HEK293 (cell line): ENCODE results near the gene PLLP.

Source experiments
- CTCF ChIP-seq: fragments of 450-650 bp; formaldehyde crosslinking; IDR thresholded peaks from 2 replicates; pipeline ENCODE4 v1.5.1; 2016; ENCODE audit warnings: missing biosample characterization, missing genetic modification characterization
- HOXC10 ChIP-seq: sonication (generic); formaldehyde crosslinking; IDR thresholded peaks from 2 replicates; pipeline ENCODE4 v1.8.1; 2023; ENCODE audit warnings: mild to moderate bottlenecking, missing genetic modification reagents
- SETDB1 ChIP-seq: IDR thresholded peaks from one replicate; pipeline ENCODE4 v1.6.1; 2017; ENCODE audit warnings: mild to moderate bottlenecking, low read length, moderate library complexity, mixed read lengths; ENCODE audit not compliant: insufficient read length
- ZBTB26 ChIP-seq: fragments of 450-650 bp; formaldehyde crosslinking; optimal IDR thresholded peaks from 2 replicates; pipeline ENCODE3; 2016; ENCODE audit warnings: missing biosample characterization, mild to moderate bottlenecking, missing genetic modification characterization
- ZNF248 ChIP-seq: fragments of 450-650 bp; formaldehyde crosslinking; IDR thresholded peaks from 2 replicates; pipeline ENCODE4 v1.5.1; 2017; ENCODE audit warnings: missing biosample characterization, missing genetic modification characterization
- ZNF335 ChIP-seq: fragments of 450-650 bp; formaldehyde crosslinking; conservative IDR thresholded peaks from 2 replicates; pipeline ENCODE4 v1.5.1; 2016; ENCODE audit warnings: missing biosample characterization, missing genetic modification characterization
- ZNF501 ChIP-seq: fragments of 450-650 bp; formaldehyde crosslinking; IDR thresholded peaks from 2 replicates; pipeline ENCODE4 v1.5.1; 2016; ENCODE audit warnings: missing biosample characterization, missing genetic modification characterization
- ZNF701 ChIP-seq: fragments of 450-650 bp; formaldehyde crosslinking; IDR thresholded peaks from 2 replicates; pipeline ENCODE4 v1.5.1; 2016; ENCODE audit warnings: missing biosample characterization, missing genetic modification characterization
- ZSCAN5A ChIP-seq: fragments of 450-650 bp; formaldehyde crosslinking; IDR thresholded peaks from 2 replicates; pipeline ENCODE4 v1.5.1; 2016; ENCODE audit warnings: missing biosample characterization, missing genetic modification characterization
- TF ChIP-seq, protein P1 (sequence below): fragments of 450-650 bp; formaldehyde crosslinking; IDR thresholded peaks from 2 replicates; pipeline ENCODE4 v1.5.1; 2016; ENCODE audit warnings: missing biosample characterization, missing genetic modification characterization
- TF ChIP-seq, protein P2 (sequence below): fragments of 450-650 bp; formaldehyde crosslinking; IDR thresholded peaks from 2 replicates; pipeline ENCODE4 v1.5.1; 2016; ENCODE audit warnings: missing biosample characterization, missing genetic modification characterization

DNA sequence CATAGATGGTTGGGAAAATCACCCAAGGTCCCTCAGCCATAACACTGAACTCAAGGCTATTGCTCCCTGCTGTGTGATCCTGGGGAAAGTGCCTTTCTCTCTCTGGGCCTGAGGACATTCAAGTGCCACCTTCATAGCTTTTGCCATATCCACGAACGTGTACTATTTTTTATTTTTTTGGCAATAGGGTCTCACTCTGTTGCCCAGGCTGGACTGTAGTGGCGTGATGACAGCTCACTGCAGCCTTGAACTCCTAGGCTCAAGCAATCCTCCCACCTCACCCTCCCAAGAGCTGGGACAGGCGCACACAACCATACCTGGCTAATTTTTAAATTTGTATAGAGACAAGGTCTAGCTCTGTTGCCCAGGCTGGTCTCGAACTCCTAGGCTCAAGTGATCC lies 10.6 kb downstream of the PLLP start:
- TF ChIP-seq CTCF = no peak
- TF ChIP-seq, protein P1, sequence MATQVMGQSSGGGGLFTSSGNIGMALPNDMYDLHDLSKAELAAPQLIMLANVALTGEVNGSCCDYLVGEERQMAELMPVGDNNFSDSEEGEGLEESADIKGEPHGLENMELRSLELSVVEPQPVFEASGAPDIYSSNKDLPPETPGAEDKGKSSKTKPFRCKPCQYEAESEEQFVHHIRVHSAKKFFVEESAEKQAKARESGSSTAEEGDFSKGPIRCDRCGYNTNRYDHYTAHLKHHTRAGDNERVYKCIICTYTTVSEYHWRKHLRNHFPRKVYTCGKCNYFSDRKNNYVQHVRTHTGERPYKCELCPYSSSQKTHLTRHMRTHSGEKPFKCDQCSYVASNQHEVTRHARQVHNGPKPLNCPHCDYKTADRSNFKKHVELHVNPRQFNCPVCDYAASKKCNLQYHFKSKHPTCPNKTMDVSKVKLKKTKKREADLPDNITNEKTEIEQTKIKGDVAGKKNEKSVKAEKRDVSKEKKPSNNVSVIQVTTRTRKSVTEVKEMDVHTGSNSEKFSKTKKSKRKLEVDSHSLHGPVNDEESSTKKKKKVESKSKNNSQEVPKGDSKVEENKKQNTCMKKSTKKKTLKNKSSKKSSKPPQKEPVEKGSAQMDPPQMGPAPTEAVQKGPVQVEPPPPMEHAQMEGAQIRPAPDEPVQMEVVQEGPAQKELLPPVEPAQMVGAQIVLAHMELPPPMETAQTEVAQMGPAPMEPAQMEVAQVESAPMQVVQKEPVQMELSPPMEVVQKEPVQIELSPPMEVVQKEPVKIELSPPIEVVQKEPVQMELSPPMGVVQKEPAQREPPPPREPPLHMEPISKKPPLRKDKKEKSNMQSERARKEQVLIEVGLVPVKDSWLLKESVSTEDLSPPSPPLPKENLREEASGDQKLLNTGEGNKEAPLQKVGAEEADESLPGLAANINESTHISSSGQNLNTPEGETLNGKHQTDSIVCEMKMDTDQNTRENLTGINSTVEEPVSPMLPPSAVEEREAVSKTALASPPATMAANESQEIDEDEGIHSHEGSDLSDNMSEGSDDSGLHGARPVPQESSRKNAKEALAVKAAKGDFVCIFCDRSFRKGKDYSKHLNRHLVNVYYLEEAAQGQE (tag by site-specific recombination) = no peak
- TF ChIP-seq ZNF501 = no peak
- no peak for TF ChIP-seq ZNF335 (tag by site-specific recombination)
- no peak for TF ChIP-seq ZNF248 (tag by site-specific recombination)
- TF ChIP-seq HOXC10 (CRISPR knock-in tag) = no peak
- TF ChIP-seq SETDB1 = no peak
- no peak for TF ChIP-seq ZNF701
- TF ChIP-seq, protein P2, sequence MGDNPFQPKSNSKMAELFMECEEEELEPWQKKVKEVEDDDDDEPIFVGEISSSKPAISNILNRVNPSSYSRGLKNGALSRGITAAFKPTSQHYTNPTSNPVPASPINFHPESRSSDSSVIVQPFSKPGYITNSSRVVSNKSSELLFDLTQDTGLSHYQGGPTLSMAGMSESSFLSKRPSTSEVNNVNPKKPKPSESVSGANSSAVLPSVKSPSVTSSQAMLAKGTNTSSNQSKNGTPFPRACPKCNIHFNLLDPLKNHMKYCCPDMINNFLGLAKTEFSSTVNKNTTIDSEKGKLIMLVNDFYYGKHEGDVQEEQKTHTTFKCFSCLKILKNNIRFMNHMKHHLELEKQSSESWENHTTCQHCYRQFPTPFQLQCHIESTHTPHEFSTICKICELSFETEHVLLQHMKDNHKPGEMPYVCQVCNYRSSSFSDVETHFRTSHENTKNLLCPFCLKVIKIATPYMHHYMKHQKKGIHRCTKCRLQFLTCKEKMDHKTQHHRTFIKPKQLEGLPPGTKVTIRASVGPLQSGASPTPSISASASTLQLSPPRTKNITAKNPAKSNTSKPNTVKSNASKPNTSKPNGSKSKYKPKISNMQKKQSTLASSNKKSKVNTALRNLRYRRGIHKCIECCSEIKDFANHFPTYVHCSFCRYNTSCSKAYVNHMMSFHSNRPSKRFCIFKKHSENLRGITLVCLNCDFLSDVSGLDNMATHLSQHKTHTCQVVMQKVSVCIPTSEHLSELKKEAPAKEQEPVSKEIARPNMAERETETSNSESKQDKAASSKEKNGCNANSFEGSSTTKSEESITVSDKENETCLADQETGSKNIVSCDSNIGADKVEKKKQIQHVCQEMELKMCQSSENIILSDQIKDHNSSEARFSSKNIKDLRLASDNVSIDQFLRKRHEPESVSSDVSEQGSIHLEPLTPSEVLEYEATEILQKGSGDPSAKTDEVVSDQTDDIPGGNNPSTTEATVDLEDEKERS = no peak
- TF ChIP-seq ZBTB26 = no peak
- TF ChIP-seq ZSCAN5A = no peak
